Measurements from ENCODE around the gene DDOST.

The DDOST gene

DNA sequence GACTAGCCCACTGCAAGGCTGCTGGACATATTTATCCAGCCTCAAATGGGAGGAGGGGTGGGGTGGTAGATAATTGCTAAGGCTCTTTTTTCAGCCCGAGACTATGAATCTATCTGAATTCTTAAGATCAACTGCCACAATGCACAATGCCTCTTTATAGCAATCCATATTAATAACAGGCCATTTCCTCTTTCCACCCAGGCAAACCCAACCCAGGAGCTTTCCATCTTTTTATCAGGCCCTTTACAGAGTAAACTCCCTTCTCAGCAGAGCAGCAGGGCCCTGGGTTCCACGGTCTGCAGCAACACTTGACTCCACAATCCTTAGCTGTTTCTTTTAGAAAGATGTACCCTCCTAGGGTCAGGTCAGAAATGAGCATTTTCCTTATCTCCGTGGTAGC, 806 bp downstream of the DDOST start:
- no peak for DNase-seq (ENCODE audit: low spot score)

DNA sequence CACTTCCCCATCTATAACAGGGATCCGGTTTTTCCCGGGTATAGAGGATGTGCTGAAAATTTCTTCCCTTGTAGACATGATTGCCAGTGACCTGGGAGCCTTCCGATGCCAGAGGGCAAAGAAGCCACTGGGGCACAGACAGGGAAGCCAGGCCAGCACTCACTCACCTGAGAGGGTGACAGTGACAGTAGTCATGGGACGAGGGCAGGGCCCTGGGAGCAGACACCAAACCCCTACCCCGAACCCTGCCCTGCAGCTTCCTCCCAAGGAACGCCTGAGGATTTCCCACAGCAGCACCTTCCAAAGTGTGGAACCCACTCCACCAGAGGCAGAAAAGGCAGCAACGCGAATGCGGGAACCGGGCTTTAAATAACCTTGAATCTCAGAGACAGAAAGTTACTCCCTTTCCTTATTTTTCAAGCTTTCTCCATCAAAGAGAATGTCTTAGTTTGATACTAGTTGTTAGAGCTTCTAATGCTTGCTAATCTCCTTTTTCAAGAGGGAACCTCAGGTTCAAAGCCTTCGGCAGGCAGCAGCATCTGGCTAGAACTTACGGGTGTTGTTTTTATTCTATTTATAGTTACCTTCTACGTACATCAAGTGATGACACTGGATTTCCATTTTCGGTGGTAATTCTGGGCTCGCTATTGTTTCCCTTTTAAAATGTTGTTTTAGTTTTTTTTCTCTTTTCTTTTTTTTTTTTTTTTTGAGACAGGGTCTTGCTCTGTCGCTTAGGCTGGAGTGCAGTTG, 2.8 kb downstream of the DDOST start:
- DNase-seq (ENCODE audit: low spot score) = no peak

DNA sequence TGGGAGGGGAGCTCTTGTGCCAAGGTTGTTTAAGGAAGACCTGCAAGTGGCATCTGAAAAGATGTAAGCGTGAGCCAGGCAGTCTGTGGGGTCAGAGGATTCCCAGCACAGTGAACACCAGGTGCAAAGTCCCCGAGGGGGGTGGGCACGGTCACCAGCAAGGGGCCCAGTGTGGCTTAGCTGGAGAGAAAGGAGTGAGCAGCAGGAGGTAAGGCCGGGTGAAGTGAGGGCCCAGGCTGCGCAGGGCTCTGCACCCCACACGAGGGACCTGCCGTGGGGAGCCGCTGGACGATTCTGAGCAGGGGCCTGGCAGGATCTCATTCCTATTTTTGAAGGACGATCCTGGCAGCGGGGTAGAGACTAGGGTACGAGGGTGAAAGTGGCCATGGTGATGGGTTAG, 4.1 kb downstream of the DDOST start:
- no peak for DNase-seq (ENCODE audit: low spot score)

DNA sequence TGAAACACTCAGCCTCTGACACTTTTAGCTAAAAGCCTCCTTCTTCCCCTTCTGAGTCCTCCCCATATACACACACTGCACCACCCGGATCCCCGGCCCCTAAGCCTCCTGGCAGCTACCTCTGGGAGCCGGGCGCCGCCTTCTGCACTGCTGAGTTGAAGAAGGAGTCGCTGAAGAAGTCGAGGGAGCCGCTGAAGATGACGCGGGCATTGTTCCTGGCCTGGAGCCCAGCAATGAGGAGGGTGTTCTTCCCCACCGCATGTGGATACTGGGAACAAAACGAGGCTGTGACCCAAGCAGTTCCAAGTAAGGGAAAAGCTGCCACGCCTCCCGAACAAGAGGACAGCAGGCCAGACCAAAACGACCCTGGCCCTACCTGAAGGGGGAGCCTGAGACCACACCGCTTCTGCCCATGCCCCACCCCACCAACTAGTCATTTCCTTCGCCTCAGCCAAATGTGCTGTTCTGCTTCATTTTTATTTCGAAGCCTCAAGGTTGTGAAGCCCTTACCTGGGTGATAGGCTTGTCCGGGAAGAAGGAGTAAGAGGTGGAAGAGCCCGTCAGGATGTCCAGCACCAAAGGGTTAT, 7.0 kb downstream of the DDOST start:
- no peak for DNase-seq (ENCODE audit: low spot score)

DNA sequence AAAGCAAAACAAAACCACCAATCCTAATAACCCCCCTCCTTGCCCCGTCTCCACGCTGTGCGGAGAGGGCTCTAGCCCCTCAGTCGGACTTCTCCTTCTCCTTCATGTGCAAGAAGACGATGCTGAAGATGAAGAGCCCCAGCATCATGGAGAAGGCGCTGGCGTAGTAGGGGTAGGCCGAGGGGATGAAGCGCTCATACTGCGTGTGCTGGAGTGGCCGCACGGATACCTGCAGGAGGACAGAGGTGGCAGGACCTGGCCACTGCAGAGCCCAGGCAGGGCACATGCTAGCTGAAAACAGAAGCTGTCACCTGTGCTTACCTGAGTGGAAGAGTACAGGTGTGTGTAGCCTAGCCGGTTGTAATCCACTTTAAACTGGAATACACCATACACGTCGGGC, 8.9 kb downstream of the DDOST start:
- DNase-seq (ENCODE audit: low spot score) = no peak

DNA sequence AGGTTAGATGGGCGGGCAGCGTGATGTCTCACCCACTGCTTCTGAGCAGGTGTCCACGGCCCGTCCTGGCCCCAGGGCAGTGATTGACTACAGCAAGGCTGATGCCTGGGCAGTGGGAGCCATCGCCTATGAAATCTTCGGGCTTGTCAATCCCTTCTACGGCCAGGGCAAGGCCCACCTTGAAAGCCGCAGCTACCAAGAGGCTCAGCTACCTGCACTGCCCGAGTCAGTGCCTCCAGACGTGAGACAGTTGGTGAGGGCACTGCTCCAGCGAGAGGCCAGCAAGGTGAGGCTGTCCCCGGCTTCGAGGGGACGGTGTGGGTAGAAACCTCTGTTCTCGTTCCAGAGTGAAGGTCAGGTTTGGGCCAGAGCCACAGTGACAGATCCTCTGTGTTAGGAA, 12.2 kb downstream of the DDOST start:
- no peak for DNase-seq (ENCODE audit: low spot score)

DNA sequence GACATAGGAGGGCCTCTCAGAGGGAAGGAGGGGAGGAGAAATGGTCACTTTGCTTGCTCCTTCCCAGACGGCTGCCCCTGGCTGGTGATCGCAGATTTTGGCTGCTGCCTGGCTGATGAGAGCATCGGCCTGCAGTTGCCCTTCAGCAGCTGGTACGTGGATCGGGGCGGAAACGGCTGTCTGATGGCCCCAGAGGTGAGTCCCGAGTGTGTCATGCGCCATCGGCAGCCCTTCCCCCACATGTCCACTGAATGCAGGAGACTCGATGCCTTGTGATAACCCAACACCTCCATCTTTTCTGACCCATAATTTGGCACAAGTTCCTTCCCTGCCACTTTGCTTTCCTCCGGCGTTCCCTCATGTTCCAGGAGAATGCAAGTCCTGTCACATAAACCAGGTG, 12.7 kb downstream of the DDOST start:
- no peak for DNase-seq (ENCODE audit: low spot score)

DNA sequence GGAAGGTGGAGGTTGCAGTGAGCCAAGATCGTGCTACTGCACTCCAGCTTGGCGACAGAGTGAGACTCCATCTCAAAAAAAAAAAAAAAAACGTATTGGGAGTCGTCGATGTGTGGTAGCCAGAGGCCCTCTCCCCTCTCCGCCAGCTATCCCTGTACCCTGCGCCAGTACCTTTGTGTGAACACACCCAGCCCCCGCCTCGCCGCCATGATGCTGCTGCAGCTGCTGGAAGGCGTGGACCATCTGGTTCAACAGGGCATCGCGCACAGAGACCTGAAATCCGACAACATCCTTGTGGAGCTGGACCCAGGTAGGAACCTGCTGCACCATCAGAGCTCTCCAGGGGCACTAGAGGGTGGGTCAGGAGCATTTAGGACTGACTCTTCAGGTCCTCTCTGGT, 15.8 kb downstream of the DDOST start:
- no peak for DNase-seq (ENCODE audit: low spot score)

DNA sequence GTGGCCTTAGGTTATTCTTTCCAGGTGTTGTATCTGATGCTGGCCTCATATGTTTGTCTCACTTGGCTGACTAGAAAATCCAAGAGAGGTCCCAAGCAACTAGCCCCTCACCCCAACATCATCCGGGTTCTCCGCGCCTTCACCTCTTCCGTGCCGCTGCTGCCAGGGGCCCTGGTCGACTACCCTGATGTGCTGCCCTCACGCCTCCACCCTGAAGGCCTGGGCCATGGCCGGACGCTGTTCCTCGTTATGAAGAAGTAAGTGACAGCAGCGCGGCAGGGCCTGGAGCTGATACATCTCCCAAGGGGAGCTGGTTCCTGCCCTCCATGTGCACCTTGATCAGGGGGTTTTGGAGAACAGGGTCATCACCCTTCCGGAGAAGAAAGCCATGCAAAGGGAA, 16.8 kb downstream of the DDOST start:
- no peak for DNase-seq (ENCODE audit: low spot score)

DNA sequence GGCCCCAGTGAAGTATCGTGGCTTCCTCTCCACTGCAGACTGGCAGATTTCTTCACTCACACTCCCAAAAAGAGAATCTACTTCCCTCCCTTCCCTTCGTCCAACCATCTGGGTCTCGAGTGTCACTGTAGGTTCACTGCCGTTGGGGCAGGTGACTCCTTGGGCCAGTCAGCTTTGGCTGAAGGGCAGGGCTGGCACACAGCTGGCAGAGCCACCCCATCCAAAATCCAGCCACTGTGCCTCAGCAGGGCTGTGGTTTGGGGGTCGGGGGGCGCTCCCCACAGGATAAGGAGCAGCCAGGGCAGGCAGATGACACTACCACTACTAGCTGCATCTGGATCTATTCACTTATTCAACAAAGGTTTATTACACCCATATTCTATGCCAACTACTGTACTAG, 18.1 kb downstream of the DDOST start:
- no peak for DNase-seq (ENCODE audit: low spot score)

DNA sequence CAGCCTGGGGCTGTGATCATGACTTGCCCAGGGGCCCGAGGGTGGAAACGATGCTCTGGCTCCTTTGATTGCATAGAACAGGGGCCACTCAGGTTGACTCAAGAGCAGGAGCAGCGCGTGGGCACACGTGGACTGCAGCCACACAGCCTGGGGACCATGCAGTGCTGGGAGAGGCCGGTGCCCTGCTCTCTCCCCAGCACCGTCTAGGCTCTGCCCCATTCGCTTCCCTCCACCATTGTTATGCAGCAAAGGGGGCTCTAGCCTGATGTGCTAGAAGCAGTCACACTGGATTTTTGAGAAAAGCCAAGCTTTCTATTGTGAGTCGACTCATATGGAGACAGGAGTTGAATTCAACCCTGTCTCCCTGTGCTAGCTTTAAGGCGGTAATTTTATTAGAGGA, 19.2 kb downstream of the DDOST start:
- DNase-seq (ENCODE audit: low spot score) = no peak

DNA sequence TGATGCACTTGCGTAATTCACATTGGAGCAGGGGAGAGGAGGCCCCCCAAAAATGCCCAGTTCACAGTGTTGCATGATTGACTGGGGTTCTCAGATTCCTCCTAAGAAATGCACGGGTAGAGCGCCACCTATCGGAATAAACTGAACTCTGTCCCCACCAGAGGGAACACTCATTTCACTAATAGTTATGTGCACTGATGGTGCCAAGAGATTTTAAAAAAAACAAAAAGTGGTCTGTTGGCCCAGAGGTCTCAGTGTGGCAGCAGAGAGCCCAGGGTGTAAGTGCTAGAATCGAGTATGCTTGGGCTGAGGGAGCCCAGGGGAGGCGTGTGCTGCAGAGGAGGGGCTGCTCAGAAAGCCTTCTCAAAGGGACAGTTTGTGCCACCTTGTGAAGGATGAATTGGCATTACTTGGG, 21.0 kb downstream of the DDOST start:
- peak; percentile 60 for DNase-seq (ENCODE audit: low spot score)

DNA sequence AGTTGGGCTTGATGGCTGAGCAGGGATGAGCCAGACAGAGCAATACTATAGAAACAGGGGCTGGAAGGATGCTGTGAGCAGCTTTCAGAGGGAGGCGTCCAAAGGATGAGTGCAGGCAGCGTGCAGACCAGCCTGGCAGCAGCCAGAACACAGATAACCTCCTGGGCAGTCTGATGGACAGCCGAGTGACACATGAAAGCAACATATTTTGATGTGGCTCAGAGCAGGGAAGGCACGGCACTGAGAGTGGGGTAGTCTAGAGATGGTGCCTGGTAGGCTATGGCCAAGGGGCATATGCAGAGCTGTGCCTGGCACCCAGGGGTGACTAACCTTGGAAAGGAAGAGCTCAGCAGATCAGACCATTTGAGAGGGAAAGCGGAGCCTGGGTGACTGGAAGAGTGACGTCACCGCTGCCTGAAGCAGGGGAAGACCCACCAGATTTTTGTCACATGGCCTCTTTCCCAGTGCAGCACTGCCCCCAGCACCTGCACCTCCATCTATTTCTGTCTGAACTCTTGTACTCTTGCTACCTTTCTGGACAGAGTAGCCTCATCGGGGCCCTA, 24.3 kb downstream of the DDOST start:
- DNase-seq (ENCODE audit: low spot score) = no peak

DNA sequence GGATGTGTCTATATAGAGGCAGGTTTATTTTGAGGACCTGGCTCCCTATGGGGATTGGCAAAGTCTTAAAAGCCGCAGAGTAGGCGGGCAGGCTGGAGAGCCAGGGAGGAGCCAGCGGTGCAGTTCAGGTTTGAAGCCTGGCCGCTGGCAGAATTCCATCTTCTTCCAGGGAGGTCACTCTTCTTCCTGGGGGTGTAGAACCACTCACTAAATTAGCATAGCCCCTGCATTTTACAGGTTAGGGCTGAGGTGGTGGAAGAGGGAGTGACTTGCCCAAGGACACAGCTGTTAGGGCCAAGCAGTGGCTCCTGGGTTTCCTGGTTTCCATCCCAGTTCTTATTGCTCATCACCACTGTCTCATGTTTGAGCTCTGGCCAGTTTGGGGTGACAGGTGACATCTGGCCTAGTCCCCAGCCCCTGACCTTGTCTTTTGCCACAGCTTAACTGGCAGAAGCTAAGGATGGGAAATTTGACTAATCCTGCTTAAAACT, 26.5 kb downstream of the DDOST start:
- peak; percentile 47 for DNase-seq (ENCODE audit: low spot score)

DNA sequence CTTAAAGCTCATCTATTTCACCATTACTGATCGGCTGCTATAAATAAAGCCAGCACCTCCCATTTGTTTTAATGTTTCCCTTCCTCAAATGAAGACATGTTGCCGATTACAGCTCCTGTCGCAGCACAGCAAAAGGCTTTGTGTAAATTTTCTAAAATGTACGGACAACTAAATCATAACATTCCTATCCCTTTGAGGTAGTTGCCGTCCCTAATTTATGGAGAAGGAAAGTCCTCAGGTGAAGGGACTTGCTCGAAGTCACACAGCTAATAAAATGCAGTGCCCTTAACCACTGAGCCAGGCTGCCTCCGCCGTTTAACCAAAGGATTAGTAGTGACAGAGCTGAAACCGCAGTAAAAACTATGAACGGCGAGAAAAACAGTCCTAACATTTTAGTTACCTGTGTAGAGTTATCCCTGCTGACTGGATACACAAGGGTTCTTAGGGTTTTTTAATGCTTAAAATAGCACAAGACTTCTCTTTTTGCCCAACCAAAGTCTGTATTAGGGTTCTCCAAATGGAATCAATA, 27.0 kb downstream of the DDOST start:
- no peak for DNase-seq (ENCODE audit: low spot score)

DNA sequence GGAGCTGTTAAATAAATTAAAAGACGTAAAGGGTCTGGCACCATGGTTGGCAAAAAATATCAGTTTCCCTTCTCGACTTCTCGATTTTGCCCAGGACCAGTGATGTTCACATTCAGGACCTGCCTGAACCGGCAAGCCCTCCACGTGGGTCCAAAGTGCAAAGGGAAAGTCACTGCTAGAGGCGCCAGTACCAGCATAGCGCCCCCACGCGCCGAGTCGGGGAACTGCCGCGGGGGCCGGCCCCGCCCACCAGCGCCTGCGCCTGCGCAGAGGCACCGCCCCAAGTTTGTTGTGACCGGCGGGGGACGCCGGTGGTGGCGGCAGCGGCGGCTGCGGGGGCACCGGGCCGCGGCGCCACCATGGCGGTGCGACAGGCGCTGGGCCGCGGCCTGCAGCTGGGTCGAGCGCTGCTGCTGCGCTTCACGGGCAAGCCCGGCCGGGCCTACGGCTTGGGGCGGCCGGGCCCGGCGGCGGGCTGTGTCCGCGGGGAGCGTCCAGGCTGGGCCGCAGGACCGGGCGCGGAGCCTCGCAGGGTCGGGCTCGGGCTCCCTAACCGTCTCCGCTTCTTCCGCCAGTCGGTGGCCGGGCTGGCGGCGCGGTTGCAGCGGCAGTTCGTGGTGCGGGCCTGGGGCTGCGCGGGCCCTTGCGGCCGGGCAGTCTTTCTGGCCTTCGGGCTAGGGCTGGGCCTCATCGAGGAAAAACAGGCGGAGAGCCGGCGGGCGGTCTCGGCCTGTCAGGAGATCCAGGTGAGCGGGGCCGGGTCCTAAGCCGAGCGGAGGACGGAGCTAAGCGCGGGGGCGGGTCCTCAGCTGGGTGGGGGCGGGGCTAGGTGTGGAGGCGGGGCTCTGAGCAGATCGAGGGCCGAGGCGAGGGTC, 27.7 kb downstream of the DDOST start, which contains the start of gene PINK1:
Gene PINK1, plus strand, starts transcription at position 269 of the 875 bp plus-strand sequence. Its CDS starts 91 bp downstream, at position 360.
- DNase-seq (ENCODE audit: low spot score) = peak; percentile 75

DNA sequence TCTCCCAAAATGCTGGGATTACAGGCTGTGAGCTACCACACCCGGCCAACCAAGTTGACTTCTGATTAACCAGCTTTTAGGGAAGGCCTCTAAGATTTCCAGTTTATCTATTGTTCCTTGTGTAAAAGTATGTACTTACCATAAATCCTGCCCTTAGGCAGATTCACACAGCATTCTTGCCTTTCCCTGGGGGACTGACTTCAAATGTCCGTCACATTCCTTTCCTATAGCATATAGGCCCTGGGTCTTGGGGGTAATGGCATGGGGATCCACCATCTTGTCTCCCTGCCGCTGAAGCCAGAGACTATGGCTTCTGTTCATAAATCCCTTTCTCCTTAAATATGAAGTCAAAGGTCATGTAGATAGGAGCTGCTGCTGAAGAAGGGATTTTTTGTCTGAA, 28.8 kb downstream of the DDOST start:
- no peak for DNase-seq (ENCODE audit: low spot score)

DNA sequence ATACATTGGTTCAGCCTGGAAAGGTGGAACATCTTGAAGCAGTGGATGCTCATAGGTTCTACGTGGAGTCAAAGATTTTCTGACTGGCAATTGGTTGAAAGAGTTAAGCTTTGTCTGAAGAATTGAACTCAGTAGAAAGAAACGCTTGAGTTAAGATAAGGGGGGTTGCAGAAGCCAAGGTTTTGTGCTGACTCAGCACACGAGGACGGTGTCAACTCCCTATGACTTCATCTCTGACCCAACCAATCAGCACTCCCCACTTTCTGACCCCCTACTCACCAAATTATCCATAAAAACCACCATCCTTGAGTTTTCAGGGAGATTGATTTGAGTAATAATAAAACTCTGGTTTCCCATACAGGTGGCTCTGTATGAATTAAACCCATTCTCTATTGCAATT, 30.4 kb downstream of the DDOST start:
- no peak for DNase-seq (ENCODE audit: low spot score)

DNA sequence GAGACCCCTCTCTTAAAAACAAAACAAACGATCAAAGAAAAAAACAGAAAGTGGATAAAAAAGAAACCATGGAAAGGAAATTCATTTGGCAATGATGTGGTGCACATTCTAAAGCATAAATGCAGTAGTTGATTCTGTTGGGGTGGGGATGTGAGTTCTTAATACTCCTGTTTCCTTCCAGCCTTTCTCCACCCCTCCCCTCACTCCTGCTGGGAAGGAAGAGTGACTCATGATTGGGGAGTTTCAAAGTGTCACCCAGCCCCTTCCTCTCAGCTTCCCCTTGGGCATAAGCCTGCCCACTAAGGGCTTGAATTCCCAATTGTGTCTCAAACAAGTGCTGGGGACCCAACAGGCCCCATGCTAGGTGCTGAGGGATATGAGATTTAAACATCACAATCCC, 34.6 kb downstream of the DDOST start:
- DNase-seq (ENCODE audit: low spot score) = no peak

DNA sequence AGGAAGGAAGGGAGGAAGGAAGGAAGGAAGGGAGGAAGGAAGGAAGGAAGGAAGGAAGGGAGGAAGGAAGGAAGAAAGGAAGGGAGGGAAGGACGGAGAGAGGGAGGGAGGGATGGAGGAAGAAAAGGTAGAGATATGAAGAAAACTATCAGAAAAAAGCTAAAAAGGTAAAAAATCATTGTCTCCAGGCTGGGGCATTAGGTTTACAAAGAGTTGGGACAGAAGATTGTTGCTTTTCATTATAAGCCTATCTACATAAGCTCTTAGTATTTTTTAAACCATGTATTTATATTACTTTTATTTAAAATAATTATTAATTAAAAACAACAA, 35.1 kb downstream of the DDOST start:
- DNase-seq (ENCODE audit: low spot score) = no peak

DNA sequence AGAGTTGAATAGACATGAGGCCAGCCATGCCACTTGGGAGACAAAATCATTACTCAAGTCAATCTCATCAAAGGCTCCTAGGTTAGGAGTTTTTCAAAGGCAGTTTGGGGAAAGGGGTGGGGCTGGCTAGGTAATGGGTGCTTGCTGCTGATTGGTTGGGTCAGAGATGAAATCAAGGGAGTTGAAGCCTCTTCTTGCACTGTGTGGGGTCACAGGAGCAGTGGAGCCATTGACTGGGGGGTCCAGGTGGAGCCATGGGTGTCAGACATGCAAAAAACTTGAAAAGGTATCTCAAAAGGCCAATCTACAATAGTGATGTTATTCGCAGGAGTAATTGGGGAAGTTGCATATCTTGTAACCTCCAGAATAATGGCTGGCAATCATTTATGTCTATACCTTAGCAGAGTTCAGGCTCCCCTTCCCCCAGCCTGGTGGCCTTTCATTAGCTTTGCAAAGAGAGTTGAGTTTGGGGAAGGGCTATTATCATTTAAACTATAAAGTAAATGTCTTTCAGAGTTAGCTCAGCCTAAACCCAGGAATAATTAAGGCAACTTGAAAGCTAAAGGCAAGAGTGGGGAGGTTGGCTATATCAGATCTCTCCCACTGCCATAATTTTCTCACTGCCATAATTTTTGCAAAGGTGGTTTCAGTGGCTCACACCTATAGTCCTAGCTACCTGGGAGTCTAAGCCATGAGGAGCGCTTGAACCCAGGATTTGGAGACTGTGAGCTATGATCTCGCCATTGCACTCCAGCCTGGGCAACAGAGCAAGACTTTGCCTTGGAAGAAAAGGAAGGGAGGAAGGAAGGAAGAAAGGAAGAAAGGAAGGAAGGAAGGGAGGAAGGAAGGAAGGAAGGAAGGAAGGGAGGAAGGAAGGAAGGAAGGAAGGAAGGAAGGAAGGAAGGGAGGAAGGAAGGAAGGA, 35.7 kb downstream of the DDOST start:
- no peak for DNase-seq (ENCODE audit: low spot score)
